HG02852 (cell line): ENCODE results near the gene HCAR3.
"Not testable (repeated sequence)": the region's sequence is repeated elsewhere in the genome, so short reads cannot be mapped to it uniquely, and the experiment has no call there.

Experiments used
- ATAC-seq: cut with Tn5 transposase; IDR thresholded peaks from one replicate; pipeline ENCODE4 v1.9.1; 2021; ENCODE audit warnings: mild to moderate bottlenecking, moderate library complexity; ENCODE audit not compliant: unreplicated experiment

Gene HCAR3

GRCh38 chr12:122676015-122676414 is 40.6 kb downstream of the HCAR3 start:
- ATAC-seq: not testable (repeated sequence)

- no peak for ATAC-seq
Observed at GRCh38 chr12:122672515-122672914, 44.1 kb downstream of the HCAR3 start.

GRCh38 chr12:122669397-122670070 is 47.1 kb downstream of the HCAR3 start:
- ATAC-seq: no peak

- ATAC-seq: no peak
Observed at GRCh38 chr12:122668268-122668667, 48.3 kb downstream of the HCAR3 start.

- no peak for ATAC-seq
Observed at GRCh38 chr12:122665759-122666158, 50.9 kb downstream of the HCAR3 start.

- no peak for ATAC-seq
Observed at GRCh38 chr12:122665349-122665748, 51.3 kb downstream of the HCAR3 start.
